Left lung (tissue), 10 donors: ENCODE data around the gene IFRD2. TPM values are rescaled to one million over a fixed set of nuclear protein-coding genes. Genes with fewer than 3 reads are reported as not detected.

Experiments used
- ATAC-seq: fragments of 200-7000 bp; cut with Tn5 transposase; one replicate; pipeline ENCODE4 v1.9.1; 2020; ENCODE audit warnings: moderate library complexity
- DNase-seq, 4 donors: peaks; one replicate each; pipeline ENCODE4 v3.0.0-alpha.2; 2013 to 2020
- H3K27ac ChIP-seq, 2 donors: fragments of 200-600 bp; sonication (generic) in 1 of 2; one replicate each; pipeline versions ENCODE4 v1.5.0 to v1.8.0; 2020 to 2021
- H3K27me3 ChIP-seq, 2 donors: fragments of 200-600 bp; sonication (generic) in 1 of 2; one replicate each; pipeline versions ENCODE4 v1.5.0 to v1.8.0; 2020 to 2021
- H3K36me3 ChIP-seq, 2 donors: fragments of 200-600 bp; sonication (generic) in 1 of 2; one replicate each; pipeline versions ENCODE4 v1.5.0 to v1.8.0; 2020 to 2021
- H3K4me1 ChIP-seq, 2 donors: fragments of 200-600 bp; one replicate each; pipeline ENCODE4 v1.8.0; 2021
- H3K4me3 ChIP-seq, 2 donors: fragments of 200-600 bp; sonication (generic) in 1 of 2; one replicate each; pipeline versions ENCODE4 v1.5.0 to v1.8.0; 2020 to 2021; ENCODE audit warnings: mild to moderate bottlenecking in 1 of 2
- H3K9me3 ChIP-seq, 2 donors: fragments of 200-600 bp; sonication (generic) in 1 of 2; one replicate each; pipeline versions ENCODE4 v1.5.0 to v1.8.0; 2020 to 2021
- intact Hi-C, 2 donors: fragments of 100-400 bp; cut with DNase I; formaldehyde crosslinking; loops; one replicate each; pipeline versions ENCODE4 v1.11.2 to v1.14.2; 2022
- polyA plus RNA-seq, 6 donors: library from polyadenylated mRNA; unstranded; fragments of 120-200 nt; gene quantifications; one replicate each; pipeline ENCODE4 v1.2.1, GENCODE V29; 2013; ENCODE audit not compliant: insufficient read length in 6 of 6
- total RNA-seq, 2 donors: library from RNA; stranded (reverse); fragmentation: NEBNext Ultra II Directional; extraction: Animal tissue kit (Norgen Biotek cat#: 25700); gene quantifications; one replicate each; pipeline ENCODE4 v1.2.1, GENCODE V29; 2021
- TF ChIP-seq, protein P1 (sequence below), 2 donors: fragments of 200-600 bp; sonication (generic) in 1 of 2; IDR thresholded peaks; one replicate each; pipeline versions ENCODE4 v1.5.0 to v1.8.0; 2021; ENCODE audit warnings: antibody characterized with exemption in 2 of 2
- donor health status: DM: no; HTN: yes; CAD: no.
- donor health status: DM: no; HTN: no; CAD: no.

The IFRD2 gene
- total and polyA plus RNA-seq, 8 donors = 29.6 to 104 (median 38.5) TPM

GRCh38 chr3:50334339-50335075, 42.3 kb upstream of the IFRD2 start:
- Histone ChIP-seq H3K36me3 (peaks cover 0 to 40% of the 10 kb centered on the region in 2 donors), H3K27ac (peak overlapping the region; percentile 94 to 98), H3K9me3 (no peaks in the 10 kb centered on the region), H3K27me3 (no peaks in the 10 kb centered on the region), H3K4me1 (peaks cover 23 to 71% of the 10 kb centered on the region in 2 donors), H3K4me3 (peak overlapping the region in 1 of 2 donors; percentile 81)
- TF ChIP-seq, protein P1, sequence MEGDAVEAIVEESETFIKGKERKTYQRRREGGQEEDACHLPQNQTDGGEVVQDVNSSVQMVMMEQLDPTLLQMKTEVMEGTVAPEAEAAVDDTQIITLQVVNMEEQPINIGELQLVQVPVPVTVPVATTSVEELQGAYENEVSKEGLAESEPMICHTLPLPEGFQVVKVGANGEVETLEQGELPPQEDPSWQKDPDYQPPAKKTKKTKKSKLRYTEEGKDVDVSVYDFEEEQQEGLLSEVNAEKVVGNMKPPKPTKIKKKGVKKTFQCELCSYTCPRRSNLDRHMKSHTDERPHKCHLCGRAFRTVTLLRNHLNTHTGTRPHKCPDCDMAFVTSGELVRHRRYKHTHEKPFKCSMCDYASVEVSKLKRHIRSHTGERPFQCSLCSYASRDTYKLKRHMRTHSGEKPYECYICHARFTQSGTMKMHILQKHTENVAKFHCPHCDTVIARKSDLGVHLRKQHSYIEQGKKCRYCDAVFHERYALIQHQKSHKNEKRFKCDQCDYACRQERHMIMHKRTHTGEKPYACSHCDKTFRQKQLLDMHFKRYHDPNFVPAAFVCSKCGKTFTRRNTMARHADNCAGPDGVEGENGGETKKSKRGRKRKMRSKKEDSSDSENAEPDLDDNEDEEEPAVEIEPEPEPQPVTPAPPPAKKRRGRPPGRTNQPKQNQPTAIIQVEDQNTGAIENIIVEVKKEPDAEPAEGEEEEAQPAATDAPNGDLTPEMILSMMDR (IDR thresholded peaks at IDR 0.05) = no peak
- intact Hi-C loops = no loop called here
- no peak for DNase-seq
- ATAC-seq = no peak

DNA sequence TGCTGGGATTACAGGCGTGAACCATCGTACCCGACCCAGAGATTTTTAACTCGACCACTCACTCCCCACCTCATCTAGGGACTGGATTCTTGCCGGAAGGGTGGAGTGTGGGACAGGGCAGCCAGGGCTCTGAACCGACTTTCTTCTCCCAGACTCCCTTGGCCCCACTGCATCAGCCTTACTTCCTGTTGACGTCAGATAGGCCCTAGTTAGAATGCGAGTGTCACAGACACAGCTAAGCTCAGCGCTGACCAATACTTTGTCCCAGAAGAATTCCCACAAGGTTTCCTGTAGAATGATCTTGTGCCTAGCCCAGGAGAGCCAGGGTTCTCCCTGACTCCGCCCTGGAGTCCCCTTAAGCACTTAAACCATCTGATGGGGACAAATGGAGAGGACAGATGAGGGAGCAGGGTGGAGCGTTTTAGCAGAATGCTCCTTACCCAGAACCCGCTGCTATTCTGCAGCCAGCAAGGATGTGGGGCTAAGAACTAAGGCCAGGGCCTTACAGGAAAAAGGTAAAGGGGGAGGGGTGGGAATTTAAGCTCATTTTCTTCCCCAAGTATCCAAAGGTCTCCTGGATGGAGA, 41.6 kb upstream of the IFRD2 start:
- H3K27me3 ChIP-seq = no peaks in the 10 kb centered on the region
- DNase-seq = peak in 1 of 4 donors; percentile 40
- intact Hi-C loops = no loop called here
- TF ChIP-seq, protein P1 (IDR thresholded peaks at IDR 0.05) = no peak
- peak overlapping the region in 1 of 2 donors; percentile 81 for H3K4me3 ChIP-seq
- peak overlapping the region; percentile 94 to 98 for H3K27ac ChIP-seq
- no peaks in the 10 kb centered on the region for H3K9me3 ChIP-seq
- peaks cover 23 to 65% of the 10 kb centered on the region in 2 donors for H3K4me1 ChIP-seq
- H3K36me3 ChIP-seq = peaks cover 0 to 46% of the 10 kb centered on the region in 2 donors
- no peak for ATAC-seq

GRCh38 chr3:50331364-50331907, 39.2 kb upstream of the IFRD2 start:
- TF ChIP-seq, protein P1 (IDR thresholded peaks at IDR 0.05) = no peak
- DNase-seq = peak in 1 of 4 donors; percentile 54
- peaks cover 0 to 46% of the 10 kb centered on the region in 2 donors for H3K36me3 ChIP-seq
- no peaks in the 10 kb centered on the region for H3K9me3 ChIP-seq
- H3K4me1 ChIP-seq = peaks cover 26 to 69% of the 10 kb centered on the region in 2 donors
- no peak overlapping the region for H3K4me3 ChIP-seq
- no peak overlapping the region for H3K27ac ChIP-seq
- no peak for ATAC-seq
- intact Hi-C loops = no loop called here
- no peaks in the 10 kb centered on the region for H3K27me3 ChIP-seq

DNA sequence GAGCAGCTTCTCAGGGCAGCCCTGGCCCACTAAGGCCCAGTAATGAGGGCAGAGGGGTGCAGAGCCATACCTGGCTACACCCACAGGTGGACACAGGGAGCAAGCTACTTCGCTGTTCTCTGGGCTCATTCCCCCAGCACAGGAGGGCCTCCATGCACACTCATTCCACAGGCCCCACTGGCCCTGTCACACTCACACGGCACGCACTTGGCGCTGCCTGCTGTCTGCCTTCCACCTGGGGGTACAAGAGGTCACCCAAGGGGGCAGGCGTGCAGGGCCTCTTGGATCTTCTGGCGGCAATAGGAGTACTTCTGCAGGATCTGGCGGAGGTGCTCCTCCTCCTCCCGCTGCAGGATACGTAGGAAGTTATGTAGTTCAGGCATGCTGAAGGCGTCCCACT, 38.1 kb upstream of the IFRD2 start:
- intact Hi-C loops = no loop called here

More for the DNA sequence above, 38.1 kb upstream of the IFRD2 start:
- Histone ChIP-seq H3K9me3 (no peaks in the 10 kb centered on the region), H3K4me3 (no peak overlapping the region), H3K27me3 (no peaks in the 10 kb centered on the region), H3K27ac (no peak overlapping the region), H3K36me3 (peaks cover 0 to 57% of the 10 kb centered on the region in 2 donors), H3K4me1 (peaks cover 15 to 68% of the 10 kb centered on the region in 2 donors)
- DNase-seq = no peak
- TF ChIP-seq, protein P1 (IDR thresholded peaks at IDR 0.05) = no peak
- ATAC-seq = no peak
